HEK293 (cell line): ENCODE results near the gene GCH1.

Experiments used
- ATF2 ChIP-seq: fragments of 450-650 bp; formaldehyde crosslinking; IDR thresholded peaks from 2 replicates; pipeline ENCODE4 v1.5.1; 2016; ENCODE audit warnings: missing biosample characterization, missing genetic modification characterization, low read depth
- CTCF ChIP-seq: fragments of 450-650 bp; formaldehyde crosslinking; IDR thresholded peaks from 2 replicates; pipeline ENCODE4 v1.5.1; 2016; ENCODE audit warnings: missing biosample characterization, missing genetic modification characterization
- HOXC10 ChIP-seq: sonication (generic); formaldehyde crosslinking; IDR thresholded peaks from 2 replicates; pipeline ENCODE4 v1.8.1; 2023; ENCODE audit warnings: mild to moderate bottlenecking, missing genetic modification reagents
- MYNN ChIP-seq: fragments of 450-650 bp; formaldehyde crosslinking; IDR thresholded peaks from 2 replicates; pipeline ENCODE4 v1.5.1; 2016; ENCODE audit warnings: missing biosample characterization, missing genetic modification characterization, borderline replicate concordance
- PBX3 ChIP-seq: sonication (generic); formaldehyde crosslinking; IDR thresholded peaks from 2 replicates; pipeline ENCODE4 v1.8.1; 2022; ENCODE audit warnings: mild to moderate bottlenecking, moderate library complexity, missing genetic modification reagents
- PRDM10 ChIP-seq: fragments of 450-650 bp; formaldehyde crosslinking; IDR thresholded peaks from 2 replicates; pipeline ENCODE4 v1.5.1; 2016; ENCODE audit warnings: missing biosample characterization, missing genetic modification characterization
- ZNF121 ChIP-seq: fragments of 450-650 bp; formaldehyde crosslinking; IDR thresholded peaks from 2 replicates; pipeline ENCODE4 v1.5.1; 2016; ENCODE audit warnings: missing biosample characterization, missing genetic modification characterization
- ZNF239 ChIP-seq: fragments of 450-650 bp; formaldehyde crosslinking; IDR thresholded peaks from 2 replicates; pipeline ENCODE4 v1.5.1; 2016; ENCODE audit warnings: missing biosample characterization, missing genetic modification characterization
- ZNF560 ChIP-seq: fragments of 450-650 bp; formaldehyde crosslinking; IDR thresholded peaks from 2 replicates; pipeline ENCODE4 v1.5.1; 2017; ENCODE audit warnings: missing biosample characterization, missing genetic modification characterization, borderline replicate concordance
- ZXDB ChIP-seq: fragments of 450-650 bp; formaldehyde crosslinking; IDR thresholded peaks from 2 replicates; pipeline ENCODE4 v1.5.1; 2016; ENCODE audit warnings: missing biosample characterization, missing genetic modification characterization
- TF ChIP-seq, protein P1 (sequence below): fragments of 450-650 bp; formaldehyde crosslinking; IDR thresholded peaks from 2 replicates; pipeline ENCODE4 v1.5.1; 2016; ENCODE audit warnings: missing biosample characterization, missing genetic modification characterization
- TF ChIP-seq, protein P2 (sequence below): fragments of 450-650 bp; formaldehyde crosslinking; IDR thresholded peaks from 2 replicates; pipeline ENCODE4 v1.5.1; 2017; ENCODE audit warnings: missing biosample characterization, missing genetic modification characterization
- TF ChIP-seq, protein P3 (sequence below): fragments of 450-650 bp; formaldehyde crosslinking; IDR thresholded peaks from 2 replicates; pipeline ENCODE4 v1.5.1; 2016; ENCODE audit warnings: missing biosample characterization, missing genetic modification characterization, low read depth
- TF ChIP-seq, protein P4 (sequence below): fragments of 450-650 bp; formaldehyde crosslinking; IDR thresholded peaks from 2 replicates; pipeline ENCODE4 v1.5.1; 2016; ENCODE audit warnings: missing biosample characterization, missing genetic modification characterization

GRCh38 chr14:54805445-54806322 lies 96.9 kb downstream of the GCH1 start:
- TF ChIP-seq PRDM10 (tag by site-specific recombination), result no peak
- peak; percentile 48; the same call in 1 of the 2 replicates for TF ChIP-seq CTCF
- TF ChIP-seq ZXDB (tag by site-specific recombination), result no peak
- TF ChIP-seq ATF2 (tag by site-specific recombination), result no peak
- no peak for TF ChIP-seq HOXC10 (CRISPR knock-in tag)
- TF ChIP-seq ZNF239 (tag by site-specific recombination), result no peak
- TF ChIP-seq PBX3 (CRISPR knock-in tag), result no peak
- no peak for TF ChIP-seq ZNF121 (tag by site-specific recombination)
- TF ChIP-seq, protein P1, sequence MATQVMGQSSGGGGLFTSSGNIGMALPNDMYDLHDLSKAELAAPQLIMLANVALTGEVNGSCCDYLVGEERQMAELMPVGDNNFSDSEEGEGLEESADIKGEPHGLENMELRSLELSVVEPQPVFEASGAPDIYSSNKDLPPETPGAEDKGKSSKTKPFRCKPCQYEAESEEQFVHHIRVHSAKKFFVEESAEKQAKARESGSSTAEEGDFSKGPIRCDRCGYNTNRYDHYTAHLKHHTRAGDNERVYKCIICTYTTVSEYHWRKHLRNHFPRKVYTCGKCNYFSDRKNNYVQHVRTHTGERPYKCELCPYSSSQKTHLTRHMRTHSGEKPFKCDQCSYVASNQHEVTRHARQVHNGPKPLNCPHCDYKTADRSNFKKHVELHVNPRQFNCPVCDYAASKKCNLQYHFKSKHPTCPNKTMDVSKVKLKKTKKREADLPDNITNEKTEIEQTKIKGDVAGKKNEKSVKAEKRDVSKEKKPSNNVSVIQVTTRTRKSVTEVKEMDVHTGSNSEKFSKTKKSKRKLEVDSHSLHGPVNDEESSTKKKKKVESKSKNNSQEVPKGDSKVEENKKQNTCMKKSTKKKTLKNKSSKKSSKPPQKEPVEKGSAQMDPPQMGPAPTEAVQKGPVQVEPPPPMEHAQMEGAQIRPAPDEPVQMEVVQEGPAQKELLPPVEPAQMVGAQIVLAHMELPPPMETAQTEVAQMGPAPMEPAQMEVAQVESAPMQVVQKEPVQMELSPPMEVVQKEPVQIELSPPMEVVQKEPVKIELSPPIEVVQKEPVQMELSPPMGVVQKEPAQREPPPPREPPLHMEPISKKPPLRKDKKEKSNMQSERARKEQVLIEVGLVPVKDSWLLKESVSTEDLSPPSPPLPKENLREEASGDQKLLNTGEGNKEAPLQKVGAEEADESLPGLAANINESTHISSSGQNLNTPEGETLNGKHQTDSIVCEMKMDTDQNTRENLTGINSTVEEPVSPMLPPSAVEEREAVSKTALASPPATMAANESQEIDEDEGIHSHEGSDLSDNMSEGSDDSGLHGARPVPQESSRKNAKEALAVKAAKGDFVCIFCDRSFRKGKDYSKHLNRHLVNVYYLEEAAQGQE (tag by site-specific recombination), result no peak
- TF ChIP-seq, protein P2, sequence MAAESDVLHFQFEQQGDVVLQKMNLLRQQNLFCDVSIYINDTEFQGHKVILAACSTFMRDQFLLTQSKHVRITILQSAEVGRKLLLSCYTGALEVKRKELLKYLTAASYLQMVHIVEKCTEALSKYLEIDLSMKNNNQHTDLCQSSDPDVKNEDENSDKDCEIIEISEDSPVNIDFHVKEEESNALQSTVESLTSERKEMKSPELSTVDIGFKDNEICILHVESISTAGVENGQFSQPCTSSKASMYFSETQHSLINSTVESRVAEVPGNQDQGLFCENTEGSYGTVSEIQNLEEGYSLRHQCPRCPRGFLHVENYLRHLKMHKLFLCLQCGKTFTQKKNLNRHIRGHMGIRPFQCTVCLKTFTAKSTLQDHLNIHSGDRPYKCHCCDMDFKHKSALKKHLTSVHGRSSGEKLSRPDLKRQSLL (tag by site-specific recombination), result no peak
- TF ChIP-seq, protein P3, sequence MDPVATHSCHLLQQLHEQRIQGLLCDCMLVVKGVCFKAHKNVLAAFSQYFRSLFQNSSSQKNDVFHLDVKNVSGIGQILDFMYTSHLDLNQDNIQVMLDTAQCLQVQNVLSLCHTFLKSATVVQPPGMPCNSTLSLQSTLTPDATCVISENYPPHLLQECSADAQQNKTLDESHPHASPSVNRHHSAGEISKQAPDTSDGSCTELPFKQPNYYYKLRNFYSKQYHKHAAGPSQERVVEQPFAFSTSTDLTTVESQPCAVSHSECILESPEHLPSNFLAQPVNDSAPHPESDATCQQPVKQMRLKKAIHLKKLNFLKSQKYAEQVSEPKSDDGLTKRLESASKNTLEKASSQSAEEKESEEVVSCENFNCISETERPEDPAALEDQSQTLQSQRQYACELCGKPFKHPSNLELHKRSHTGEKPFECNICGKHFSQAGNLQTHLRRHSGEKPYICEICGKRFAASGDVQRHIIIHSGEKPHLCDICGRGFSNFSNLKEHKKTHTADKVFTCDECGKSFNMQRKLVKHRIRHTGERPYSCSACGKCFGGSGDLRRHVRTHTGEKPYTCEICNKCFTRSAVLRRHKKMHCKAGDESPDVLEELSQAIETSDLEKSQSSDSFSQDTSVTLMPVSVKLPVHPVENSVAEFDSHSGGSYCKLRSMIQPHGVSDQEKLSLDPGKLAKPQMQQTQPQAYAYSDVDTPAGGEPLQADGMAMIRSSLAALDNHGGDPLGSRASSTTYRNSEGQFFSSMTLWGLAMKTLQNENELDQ (tag by site-specific recombination), result no peak
- no peak for TF ChIP-seq MYNN (tag by site-specific recombination)
- TF ChIP-seq ZNF560 (tag by site-specific recombination), result no peak
- TF ChIP-seq, protein P4, sequence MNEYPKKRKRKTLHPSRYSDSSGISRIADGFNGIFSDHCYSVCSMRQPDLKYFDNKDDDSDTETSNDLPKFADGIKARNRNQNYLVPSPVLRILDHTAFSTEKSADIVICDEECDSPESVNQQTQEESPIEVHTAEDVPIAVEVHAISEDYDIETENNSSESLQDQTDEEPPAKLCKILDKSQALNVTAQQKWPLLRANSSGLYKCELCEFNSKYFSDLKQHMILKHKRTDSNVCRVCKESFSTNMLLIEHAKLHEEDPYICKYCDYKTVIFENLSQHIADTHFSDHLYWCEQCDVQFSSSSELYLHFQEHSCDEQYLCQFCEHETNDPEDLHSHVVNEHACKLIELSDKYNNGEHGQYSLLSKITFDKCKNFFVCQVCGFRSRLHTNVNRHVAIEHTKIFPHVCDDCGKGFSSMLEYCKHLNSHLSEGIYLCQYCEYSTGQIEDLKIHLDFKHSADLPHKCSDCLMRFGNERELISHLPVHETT (tag by site-specific recombination), result no peak
